IMR-90 (cell line): ENCODE measurements around the gene MET. TPM values are rescaled to one million over a fixed set of nuclear protein-coding genes. Genes with fewer than 3 reads are reported as not detected.

ENCODE experiments used
- ATAC-seq: fragments of 200-7000 bp; cut with Tn5 transposase; 2 replicates; pipeline ENCODE4 v1.9.1; 2020; ENCODE audit warnings: low read depth, mild to moderate bottlenecking, moderate library complexity
- BruUV-seq: library from RNA; stranded (reverse); fragments of 400-500 nt; replicated peaks from 2 replicates; lab custom pipeline; 2021; lab: Mats Ljungman, UMichigan
- CTCF ChIA-PET: fragments of 300-600 bp; formaldehyde crosslinking; extraction: SDS; loops from one replicate; lab custom pipeline; 2021; ENCODE audit warnings: antibody characterized with exemption; lab: Yijun Ruan, JAX
- POLR2A ChIA-PET: fragments of 300-600 bp; sonication (Branson Sonifier 250); formaldehyde crosslinking; loops from one replicate; lab custom pipeline; 2022; ENCODE audit warnings: antibody characterized with exemption; ENCODE audit not compliant: unreplicated experiment; lab: Charles Lee
- DNase-seq: peaks from one replicate; pipeline ENCODE4 v3.0.0; 2013
- H2AFZ ChIP-seq: replicated peaks from 2 replicates; pipeline ENCODE3; 2013; ENCODE audit warnings: low read length, mild to moderate bottlenecking; ENCODE audit not compliant: poor library complexity
- H2AK5ac ChIP-seq: 2 replicates; pipeline ENCODE4 v1.6.1; 2013; ENCODE audit warnings: low read depth, low read length, inconsistent platforms
- H2AK9ac ChIP-seq: replicated peaks from 2 replicates; pipeline ENCODE3; 2013; ENCODE audit warnings: mild to moderate bottlenecking, low read depth, low read length, moderate library complexity; ENCODE audit not compliant: poor library complexity
- H2BK120ac ChIP-seq: 2 replicates; pipeline ENCODE4 v1.6.1; 2013; ENCODE audit warnings: low read depth, low read length, inconsistent platforms
- H2BK15ac ChIP-seq: 3 replicates; pipeline ENCODE4 v1.6.1; 2013; ENCODE audit warnings: low read depth, low read length, inconsistent platforms
- H2BK20ac ChIP-seq: 2 replicates; pipeline ENCODE4 v1.6.1; 2013; ENCODE audit warnings: low read depth, mild to moderate bottlenecking, inconsistent platforms, low read length, moderate library complexity
- H2BK5ac ChIP-seq: 2 replicates; pipeline ENCODE4 v1.6.1; 2013; ENCODE audit warnings: mild to moderate bottlenecking, low read depth, low read length, inconsistent platforms; ENCODE audit not compliant: poor library complexity, severe bottlenecking
- H3K14ac ChIP-seq: replicated peaks from 2 replicates; pipeline ENCODE4 v1.6.1; 2013; ENCODE audit warnings: low read depth, low read length, inconsistent platforms
- H3K18ac ChIP-seq: 2 replicates; pipeline ENCODE4 v1.6.1; 2013; ENCODE audit warnings: low read depth, low read length, control low read depth
- H3K23ac ChIP-seq: 2 replicates; pipeline ENCODE4 v1.6.1; 2013; ENCODE audit warnings: low read depth, low read length, inconsistent platforms
- H3K27ac ChIP-seq: 2 replicates; pipeline ENCODE4 v1.5.1; 2013; ENCODE audit warnings: mild to moderate bottlenecking, control low read depth, low read length; ENCODE audit not compliant: insufficient read depth
- H3K27me3 ChIP-seq: 2 replicates; pipeline ENCODE4 v1.6.1; 2013; ENCODE audit warnings: low read length; ENCODE audit not compliant: control insufficient read depth, insufficient read depth
- H3K36me3 ChIP-seq: 2 replicates; pipeline ENCODE4 v1.6.1; 2013; ENCODE audit warnings: low read length, mixed read lengths; ENCODE audit not compliant: control insufficient read depth, insufficient read depth
- H3K4ac ChIP-seq: 2 replicates; pipeline ENCODE4 v1.6.1; 2013; ENCODE audit warnings: low read depth, low read length, inconsistent platforms
- H3K4me1 ChIP-seq: 2 replicates; pipeline ENCODE4 v1.6.1; 2013; ENCODE audit warnings: low read length, mixed read lengths; ENCODE audit not compliant: control insufficient read depth, insufficient read depth
- H3K4me2 ChIP-seq: 2 replicates; pipeline ENCODE4 v1.6.1; 2013; ENCODE audit warnings: low read depth, mild to moderate bottlenecking, control low read depth, low read length, moderate library complexity
- H3K4me3 ChIP-seq: 2 replicates; pipeline ENCODE4 v1.5.1; 2013; ENCODE audit warnings: low read depth, mild to moderate bottlenecking, control low read depth, low read length, moderate library complexity; ENCODE audit not compliant: insufficient read depth
- H3K56ac ChIP-seq: 2 replicates; pipeline ENCODE4 v1.6.1; 2013; ENCODE audit warnings: low read length, inconsistent platforms; ENCODE audit not compliant: insufficient read depth; ENCODE audit errors: extremely low read depth
- H3K79me1 ChIP-seq, 2 experiments: 2 replicates each; pipeline ENCODE4 v1.6.1; 2013; ENCODE audit warnings: low read length in 2 of 2, inconsistent platforms in 1 of 2, low read depth in 1 of 2
- H3K9ac ChIP-seq: 2 replicates; pipeline ENCODE4 v1.6.1; 2013; ENCODE audit warnings: low read depth, low read length, control low read depth
- H3K9me1 ChIP-seq: 2 replicates; pipeline ENCODE4 v1.6.1; 2013; ENCODE audit warnings: low read length, inconsistent platforms; ENCODE audit not compliant: insufficient read depth
- H3K9me3 ChIP-seq: 2 replicates; pipeline ENCODE4 v1.6.1; 2013; ENCODE audit warnings: low read length; ENCODE audit not compliant: control insufficient read depth, insufficient read depth
- H4K20me1 ChIP-seq: 2 replicates; pipeline ENCODE4 v1.6.1; 2013; ENCODE audit warnings: low read length, inconsistent platforms; ENCODE audit not compliant: insufficient read depth
- H4K5ac ChIP-seq: 2 replicates; pipeline ENCODE4 v1.6.1; 2013; ENCODE audit warnings: mild to moderate bottlenecking, low read depth, low read length, control low read depth
- H4K8ac ChIP-seq, 2 experiments: 2 replicates each; pipeline ENCODE4 v1.6.1; 2013; ENCODE audit warnings: low read depth in 2 of 2, low read length in 2 of 2, control low read depth in 1 of 2, inconsistent platforms in 1 of 2
- H4K91ac ChIP-seq: 2 replicates; pipeline ENCODE4 v1.6.1; 2013; ENCODE audit warnings: low read depth, low read length, inconsistent platforms; ENCODE audit not compliant: insufficient read depth
- CEBPB ChIP-seq: IDR thresholded peaks from 2 replicates; pipeline ENCODE4 v1.6.1; 2012; ENCODE audit warnings: low read depth, low read length, improper control_type of control experiment
- NFE2L2 ChIP-seq: fragments of 150-350 bp; IDR thresholded peaks from 2 replicates; pipeline ENCODE4 v1.6.1; 2016; ENCODE audit warnings: low read depth, mild to moderate bottlenecking, low read length
- WGBS, 2 experiments: methylation state at CpG; one replicate each; pipeline versions ENCODE4 v1.1.5 to v1.1.7; 2013; ENCODE audit warnings: missing lambda C conversion rate in 2 of 2; ENCODE audit not compliant: insufficient read length in 1 of 2; ENCODE audit errors: extremely low coverage in 2 of 2; 5-methylcytosine and 5-hydroxymethylcytosine counted together
- dilution Hi-C: fragments of 300-500 bp; cut with HindIII; formaldehyde crosslinking; loops from one replicate; pipeline ENCODE4 v1.14.3; 2018; ENCODE audit warnings: low sequenced_read_pairs; ENCODE audit not compliant: unreplicated experiment
- in situ Hi-C: fragments of 300-500 bp; cut with MboI; formaldehyde crosslinking; loops from 3 replicates; pipeline ENCODE4 v1.14.3; 2019; ENCODE audit warnings: low sequenced_read_pairs, inconsistent platforms, mixed read lengths
- intact Hi-C: fragments of 100-400 bp; cut with micrococcal nuclease; formaldehyde crosslinking; loops from 2 replicates; pipeline ENCODE4 v1.10.0; 2022
- polyA plus RNA-seq, 3 experiments: library from polyadenylated mRNA; depleted of rRNA; stranded (reverse); fragments of >200 nt; gene quantifications; 2 replicates each; pipeline ENCODE4 v1.2.3, GENCODE V29; 2012; ENCODE audit warnings: low replicate concordance in 1 of 3
- total RNA-seq: library from RNA; depleted of rRNA; stranded (reverse); fragments of >200 nt; gene quantifications from 2 replicates; pipeline ENCODE4 v1.2.3, GENCODE V29; 2012

MET gene
- total and polyA plus RNA-seq, 2 of the 4 experiments (the other 2 are of a cell fraction) = 15.0 to 84.6 TPM

DNA sequence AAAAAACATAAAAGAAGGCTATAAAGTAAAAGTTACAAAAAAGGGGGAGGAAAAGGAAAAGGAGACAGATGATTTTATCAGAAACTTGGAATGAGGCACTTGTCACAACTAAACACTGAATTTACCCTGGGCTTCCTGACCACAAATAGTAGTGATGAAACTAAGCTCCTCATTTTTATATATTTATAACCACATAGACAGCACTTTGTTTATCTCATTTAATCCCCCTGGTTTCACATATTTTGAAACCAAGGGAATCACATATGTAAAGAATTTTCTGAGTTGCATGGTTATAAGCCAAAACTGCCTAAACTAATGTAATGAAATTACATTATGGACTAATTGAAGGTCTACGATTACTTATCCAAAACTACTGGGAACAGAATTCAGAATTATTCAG is 39.6 kb upstream of the MET start:
- H4K5ac ChIP-seq = no peak overlapping the region
- POLR2A ChIA-PET = no interaction called here
- ATAC-seq = peak; percentile 64
- no peaks in the 10 kb centered on the region for H3K79me1 ChIP-seq
- peak overlapping the region; percentile 16; the same call in 1 of the 2 replicates for H3K4me2 ChIP-seq
- no peak overlapping the region for H3K14ac ChIP-seq
- 0 out of 2 replicates have a peak, but pooled peaks have one; percentile 8 for TF ChIP-seq CEBPB
- TF ChIP-seq NFE2L2 = no peak
- no peak overlapping the region for H3K18ac ChIP-seq
- peak; percentile 54 for DNase-seq
- peaks cover 7% of the 10 kb centered on the region for H3K4me1 ChIP-seq
- H2AK9ac ChIP-seq = no peak overlapping the region
- H3K4me3 ChIP-seq = no peak overlapping the region
- no peak overlapping the region for H2BK5ac ChIP-seq
- 0 out of 2 replicates have a peak, but pooled peaks cover 2% of the 10 kb centered on the region for H3K9me1 ChIP-seq
- CTCF ChIA-PET = interaction anchor here (0.6 to 1.3 kb wide), 3 partner anchors 9 to 277 kb away, joined by 3 to 6 read pairs (median 3); no protein-coding TSS in a partner anchor
- H4K91ac ChIP-seq = no peak overlapping the region
- no peaks in the 10 kb centered on the region for H3K36me3 ChIP-seq
- no peak overlapping the region for H2BK20ac ChIP-seq
- BruUV-seq = no TSS peak
- no peaks in the 10 kb centered on the region for H3K9me3 ChIP-seq
- no CpG with 5 or more reads among the region's 1 CpG for WGBS, 2 experiments
- no peak overlapping the region for H3K9ac ChIP-seq
- no peak overlapping the region for H3K27ac ChIP-seq
- no peak overlapping the region for H3K4ac ChIP-seq
- H2AFZ ChIP-seq = no peak overlapping the region
- no peak overlapping the region for H4K8ac ChIP-seq
- dilution Hi-C loops = no loop called here
- no peak overlapping the region for H2BK120ac ChIP-seq
- no peak overlapping the region for H2AK5ac ChIP-seq
- no peak overlapping the region for H3K23ac ChIP-seq
- no peak overlapping the region for H3K56ac ChIP-seq
- H4K20me1 ChIP-seq = no peaks in the 10 kb centered on the region
- intact Hi-C loops = no loop called here
- H2BK15ac ChIP-seq = no peak overlapping the region
- H3K27me3 ChIP-seq = no peaks in the 10 kb centered on the region
- in situ Hi-C loops = no loop called here
